ENCODE results near the gene BCL2L14.

The BCL2L14 gene

GRCh38 chr12:12054993-12055392 is 15.7 kb upstream of the BCL2L14 start:
- no peak for DNase-seq (ENCODE audit: low read depth)

GRCh38 chr12:12056951-12057350 is 13.8 kb upstream of the BCL2L14 start:
- DNase-seq (ENCODE audit: low read depth) = no peak

- no peak for DNase-seq (ENCODE audit: low read depth)
Measured at GRCh38 chr12:12064596-12064995, 6.1 kb upstream of the BCL2L14 start.

- no peak for DNase-seq (ENCODE audit: low read depth)
Measured at GRCh38 chr12:12068751-12069150, 2.0 kb upstream of the BCL2L14 start.

GRCh38 chr12:12069821-12070548 is 754 bp upstream of the BCL2L14 start:
- no peak for DNase-seq (ENCODE audit: low read depth)

- no peak for DNase-seq (ENCODE audit: low read depth)
Measured at GRCh38 chr12:12072064-12072760, 1.5 kb downstream of the BCL2L14 start.

GRCh38 chr12:12079291-12079690 is 8.6 kb downstream of the BCL2L14 start:
- no peak for DNase-seq (ENCODE audit: low read depth)

GRCh38 chr12:12081836-12082497 is 11.2 kb downstream of the BCL2L14 start:
- no peak for DNase-seq (ENCODE audit: low read depth)

GRCh38 chr12:12083688-12084087 is 12.9 kb downstream of the BCL2L14 start:
- no peak for DNase-seq (ENCODE audit: low read depth)

GRCh38 chr12:12086362-12086761 is 15.6 kb downstream of the BCL2L14 start:
- no peak for DNase-seq (ENCODE audit: low read depth)

GRCh38 chr12:12086973-12087692 is 16.4 kb downstream of the BCL2L14 start:
- DNase-seq (ENCODE audit: low read depth) = no peak

GRCh38 chr12:12087693-12088034 is 16.9 kb downstream of the BCL2L14 start:
- DNase-seq (ENCODE audit: low read depth) = no peak

GRCh38 chr12:12088147-12088546 is 17.4 kb downstream of the BCL2L14 start:
- DNase-seq (ENCODE audit: low read depth) = no peak

- DNase-seq (ENCODE audit: low read depth) = no peak
Measured at GRCh38 chr12:12088761-12089160, 18.0 kb downstream of the BCL2L14 start.

- DNase-seq (ENCODE audit: low read depth) = no peak
Measured at GRCh38 chr12:12091071-12091470, 20.3 kb downstream of the BCL2L14 start.

GRCh38 chr12:12091977-12092663 is 21.4 kb downstream of the BCL2L14 start:
- no peak for DNase-seq (ENCODE audit: low read depth)

GRCh38 chr12:12094481-12094880 is 23.7 kb downstream of the BCL2L14 start:
- DNase-seq (ENCODE audit: low read depth) = no peak

- no peak for DNase-seq (ENCODE audit: low read depth)
Measured at GRCh38 chr12:12095021-12095420, 24.3 kb downstream of the BCL2L14 start.

- DNase-seq (ENCODE audit: low read depth) = no peak
Measured at GRCh38 chr12:12097891-12098690, 27.4 kb downstream of the BCL2L14 start.

GRCh38 chr12:12098691-12099015 is 27.9 kb downstream of the BCL2L14 start:
- no peak for DNase-seq (ENCODE audit: low read depth)

GRCh38 chr12:12099102-12099501 is 28.4 kb downstream of the BCL2L14 start:
- DNase-seq (ENCODE audit: low read depth) = no peak
